Measurements from ENCODE around the gene PTPRZ1. TPM values are rescaled to one million over a fixed set of nuclear protein-coding genes. Genes with fewer than 3 reads are reported as not detected.

Gene PTPRZ1
- total and polyA plus RNA-seq, 2 of the 8 experiments (the other 6 are each of a cell fraction or from before 2014, with no cell fraction given) = 112 to 135 TPM

DNA sequence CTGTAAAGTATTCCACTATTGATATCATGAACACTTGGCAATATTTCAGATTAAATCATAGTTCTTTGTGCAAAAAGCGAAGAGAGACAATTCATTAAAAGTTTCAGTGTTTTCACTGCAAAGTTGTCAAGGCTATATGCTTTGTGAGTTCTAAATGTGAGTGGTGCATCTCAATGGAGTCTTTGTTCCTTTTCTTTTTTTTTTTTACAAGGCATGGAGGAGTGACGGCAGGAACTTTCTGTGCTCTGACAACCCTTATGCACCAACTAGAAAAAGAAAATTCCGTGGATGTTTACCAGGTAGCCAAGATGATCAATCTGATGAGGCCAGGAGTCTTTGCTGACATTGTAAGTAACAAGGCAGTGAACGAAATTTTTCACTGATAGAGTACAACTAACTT is 186.6 kb downstream of the PTPRZ1 start:
- 76% methylated on average over 4 of the region's 4 CpGs; no CpG with 5 or more reads in 1 of the 2 experiments for WGBS, 2 experiments (ENCODE audit: extremely low coverage in 1 of 2, insufficient coverage in 1 of 2, insufficient read length in 1 of 2, insufficient replicate concordance in 2 of 2, low coverage in 1 of 2, low lambda C conversion rate in 2 of 2, missing lambda C conversion rate in 1 of 2)
- Histone ChIP-seq H3K36me3 (ENCODE audit: control insufficient read depth in 2 of 4, insufficient read depth in 4 of 4, low read length in 3 of 4) (peaks cover 3 to 59% (median 32%) of the 10 kb centered on the region in 4 experiments; a peak in 7 of 8 replicates), H2AFZ (ENCODE audit: low read length) (no peak overlapping the region), H3K79me2 (ENCODE audit: control insufficient read depth in 1 of 2, insufficient read depth in 2 of 2, low read length in 2 of 2) (no peaks in the 10 kb centered on the region), H3K27me3 (replicated peaks in 1 of 4; ENCODE audit: control insufficient read depth in 3 of 4, extremely low read depth in 1 of 4, insufficient read depth in 3 of 4, low read length in 3 of 4) (no peaks in the 10 kb centered on the region), H4K20me1 (replicated peaks in 1 of 2; ENCODE audit: control insufficient read depth in 1 of 2, insufficient read depth in 2 of 2, low read length in 2 of 2) (peaks cover 0 to 2% of the 10 kb centered on the region in 2 experiments), H2BK120ac (replicated peaks; ENCODE audit: low read depth, low read length) (no peak overlapping the region), H3K4me3 (ENCODE audit: extremely low read depth in 1 of 4, insufficient read depth in 2 of 4, low read depth in 3 of 4, low read length in 4 of 4) (no peak overlapping the region), H3K14ac (ENCODE audit: insufficient read length) (no peak overlapping the region), H2BK5ac (ENCODE audit: low read depth, low read length) (no peak overlapping the region), H3K9me3 (ENCODE audit: insufficient read depth in 2 of 2, low read depth in 1 of 2, low read length in 1 of 2) (no peaks in the 10 kb centered on the region), H2BK20ac (ENCODE audit: low read length) (no peak overlapping the region), H3K4ac (replicated peaks; ENCODE audit: insufficient read length, low read depth, low read length) (no peak overlapping the region), H3K56ac (replicated peaks; ENCODE audit: insufficient read length, low read depth, low read length) (no peak overlapping the region), H4K8ac (ENCODE audit: extremely low read depth, insufficient read depth, low read length) (no peak overlapping the region), H3K18ac (ENCODE audit: extremely low read depth, low read length) (no peak overlapping the region), H3K4me1 (replicated peaks in 1 of 4; ENCODE audit: control insufficient read depth in 3 of 4, insufficient read depth in 4 of 4, low read length in 3 of 4) (peaks cover 0 to 3% (median 0%) of the 10 kb centered on the region in 4 experiments; a peak in 1 of 7 replicates), H3K23ac (ENCODE audit: insufficient read length) (no peak overlapping the region), H2BK12ac (ENCODE audit: low read depth, low read length) (no peak overlapping the region), H4K91ac (replicated peaks; ENCODE audit: insufficient read length, low read length) (no peak overlapping the region), H3K9ac (replicated peaks in 1 of 4; ENCODE audit: extremely low read depth in 1 of 4, low read depth in 3 of 4, low read length in 3 of 4) (no peak overlapping the region), H4K5ac (ENCODE audit: insufficient read length, low read depth, low read length) (no peak overlapping the region), H2BK15ac (ENCODE audit: low read length) (no peak overlapping the region), H3K4me2 (ENCODE audit: insufficient read depth in 1 of 2, low read depth in 2 of 2, low read length in 2 of 2) (no peak overlapping the region), H3K79me1 (ENCODE audit: low read depth, low read length) (no peaks in the 10 kb centered on the region), H2AK5ac (ENCODE audit: low read depth, low read length) (no peak overlapping the region), H3K23me2 (ENCODE audit: low read depth, low read length) (no peaks in the 10 kb centered on the region), H3K27ac (ENCODE audit: low read depth, low read length) (no peak overlapping the region)
- ChIA-PET POLR2A (ENCODE audit: partially characterized antibody) (interaction anchor here (1.5 kb wide), 1 partner anchor 9 kb away, joined by 5 read pairs; no protein-coding TSS in a partner anchor), CTCF (ENCODE audit: partially characterized antibody) (no interaction called here)
- DNase-seq (ENCODE audit: low read depth in 1 of 2, low spot score in 2 of 2) (no peak), FAIRE-seq (no peak)
- no peak for TF ChIP-seq POU5F1 (IDR thresholded peaks at IDR 0.05; ENCODE audit: low read depth, low read length)
- TF ChIP-seq, protein P1, sequence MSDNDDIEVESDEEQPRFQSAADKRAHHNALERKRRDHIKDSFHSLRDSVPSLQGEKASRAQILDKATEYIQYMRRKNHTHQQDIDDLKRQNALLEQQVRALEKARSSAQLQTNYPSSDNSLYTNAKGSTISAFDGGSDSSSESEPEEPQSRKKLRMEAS (IDR thresholded peaks at IDR 0.05) = no peak
- no peak for TF ChIP-seq ZNF274 (IDR thresholded peaks at IDR 0.05; ENCODE audit: borderline replicate concordance, extremely low read depth, low read length)
- TF ChIP-seq RBBP5 (IDR thresholded peaks at IDR 0.05; ENCODE audit: borderline replicate concordance, low read depth, low read length) = no peak
- no peak for TF ChIP-seq CHD2 (IDR thresholded peaks at IDR 0.05; ENCODE audit: low read length)
- TF ChIP-seq BACH1 (IDR thresholded peaks at IDR 0.05; ENCODE audit: low read length) = no peak
- TF ChIP-seq, protein P2, sequence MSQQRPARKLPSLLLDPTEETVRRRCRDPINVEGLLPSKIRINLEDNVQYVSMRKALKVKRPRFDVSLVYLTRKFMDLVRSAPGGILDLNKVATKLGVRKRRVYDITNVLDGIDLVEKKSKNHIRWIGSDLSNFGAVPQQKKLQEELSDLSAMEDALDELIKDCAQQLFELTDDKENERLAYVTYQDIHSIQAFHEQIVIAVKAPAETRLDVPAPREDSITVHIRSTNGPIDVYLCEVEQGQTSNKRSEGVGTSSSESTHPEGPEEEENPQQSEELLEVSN (IDR thresholded peaks at IDR 0.05) = no peak
- no peak for TF ChIP-seq NANOG (IDR thresholded peaks at IDR 0.05; ENCODE audit: insufficient read depth, low read depth, low read length, poor library complexity, severe bottlenecking)
- no peak for TF ChIP-seq CEBPB (IDR thresholded peaks at IDR 0.05; ENCODE audit: low read depth, low read length)
- no peak for TF ChIP-seq BRCA1 (IDR thresholded peaks at IDR 0.05; ENCODE audit: low read depth, low read length)
- TF ChIP-seq TAF1 (IDR thresholded peaks at IDR 0.05; ENCODE audit: low read depth, low read length) = no peak
- no peak for TF ChIP-seq SRF (IDR thresholded peaks at IDR 0.05; ENCODE audit: low read depth, low read length)
- no peak for TF ChIP-seq JUND (IDR thresholded peaks at IDR 0.05; ENCODE audit: low read length)
- TF ChIP-seq HDAC6 (IDR thresholded peaks at IDR 0.05; ENCODE audit: low read depth, low read length) = no peak
- TF ChIP-seq RXRA (IDR thresholded peaks at IDR 0.05; ENCODE audit: insufficient read depth, low read depth, low read length) = no peak

Data from H1 (cell line).